ENCODE measurements around the gene ACTN3. TPM values are rescaled to one million over a fixed set of nuclear protein-coding genes. Genes with fewer than 3 reads are reported as not detected.

Gene ACTN3
- total RNA-seq (2021): not detected in 2 replicates
- percentile 9 among the genes with signal in this experiment for Bru-seq, nascent RNA
- percentile 9 among the genes with signal in this experiment for BruChase-seq, experiment 1, labeled RNA remaining after a 2-hour chase
- percentile 20 among the genes with signal in this experiment for BruChase-seq, experiment 2, labeled RNA remaining after a 6-hour chase
- long read RNA-seq: 0 reads

DNA sequence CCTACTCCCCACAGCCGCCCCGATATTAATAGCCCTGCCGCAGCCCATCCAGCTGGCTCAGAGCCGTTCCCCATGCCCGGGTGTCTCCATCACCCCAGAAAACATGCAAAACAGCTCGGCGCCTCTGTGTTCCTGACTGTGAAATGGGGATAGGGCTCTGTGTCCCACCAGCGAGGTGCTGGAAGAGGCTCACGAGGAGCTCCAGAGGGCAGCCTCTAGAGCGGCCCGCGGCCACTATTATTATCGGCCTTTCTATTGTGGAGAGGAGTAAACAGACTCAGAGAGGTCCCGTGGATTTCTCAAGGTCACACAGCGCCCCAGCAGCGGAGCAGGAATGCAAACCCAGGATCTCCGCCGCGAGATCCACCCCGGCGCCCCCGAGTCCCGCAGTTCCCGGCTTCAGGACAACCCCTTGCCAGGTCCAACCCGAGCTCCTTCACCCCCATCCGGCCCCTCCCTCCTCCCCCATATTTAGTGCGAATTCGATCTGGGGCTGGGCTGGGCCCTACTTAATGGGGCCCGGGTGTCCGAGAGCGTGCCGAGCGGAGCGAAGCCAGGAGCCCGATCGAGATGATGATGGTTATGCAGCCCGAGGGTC lies at the start of gene ACTN3:
Gene ACTN3, plus strand, starts transcription at position 536 of the 598 bp plus-strand sequence. Its CDS starts 35 bp downstream, at position 571.
- Histone ChIP-seq H3K36me3 (ENCODE audit: insufficient read depth, low read length, poor library complexity, severe bottlenecking) (no peaks in the 10 kb centered on the region), H3K4me3 (ENCODE audit: low read depth, low read length, poor library complexity, severe bottlenecking) (peak within 1 kb of the TSS; percentile 75), H3K27me3 (replicated peaks; ENCODE audit: insufficient read depth, low read depth, low read length, poor library complexity) (no peaks in the 10 kb centered on the region), H3K27ac (ENCODE audit: low read depth, low read length, poor library complexity, severe bottlenecking) (peak within 1 kb of the TSS; percentile 57), H3K9me3 (ENCODE audit: low read depth, low read length, poor library complexity, severe bottlenecking) (no peaks in the 10 kb centered on the region), H3K4me1 (ENCODE audit: insufficient read depth, low read length, poor library complexity, severe bottlenecking) (peaks cover 4% of the 10 kb centered on the region)
- TF ChIP-seq, protein P1, sequence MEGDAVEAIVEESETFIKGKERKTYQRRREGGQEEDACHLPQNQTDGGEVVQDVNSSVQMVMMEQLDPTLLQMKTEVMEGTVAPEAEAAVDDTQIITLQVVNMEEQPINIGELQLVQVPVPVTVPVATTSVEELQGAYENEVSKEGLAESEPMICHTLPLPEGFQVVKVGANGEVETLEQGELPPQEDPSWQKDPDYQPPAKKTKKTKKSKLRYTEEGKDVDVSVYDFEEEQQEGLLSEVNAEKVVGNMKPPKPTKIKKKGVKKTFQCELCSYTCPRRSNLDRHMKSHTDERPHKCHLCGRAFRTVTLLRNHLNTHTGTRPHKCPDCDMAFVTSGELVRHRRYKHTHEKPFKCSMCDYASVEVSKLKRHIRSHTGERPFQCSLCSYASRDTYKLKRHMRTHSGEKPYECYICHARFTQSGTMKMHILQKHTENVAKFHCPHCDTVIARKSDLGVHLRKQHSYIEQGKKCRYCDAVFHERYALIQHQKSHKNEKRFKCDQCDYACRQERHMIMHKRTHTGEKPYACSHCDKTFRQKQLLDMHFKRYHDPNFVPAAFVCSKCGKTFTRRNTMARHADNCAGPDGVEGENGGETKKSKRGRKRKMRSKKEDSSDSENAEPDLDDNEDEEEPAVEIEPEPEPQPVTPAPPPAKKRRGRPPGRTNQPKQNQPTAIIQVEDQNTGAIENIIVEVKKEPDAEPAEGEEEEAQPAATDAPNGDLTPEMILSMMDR (conservative IDR thresholded peaks at IDR 0.05; ENCODE audit: low read depth, low read length): no peak
- no peak for TF ChIP-seq EZH2 (IDR thresholded peaks at IDR 0.05; ENCODE audit: borderline replicate concordance, low read depth, low read length, poor library complexity, severe bottlenecking)
- no TSS peak for BruUV-seq (replicated peaks)
- ChIA-PET POLR2A (ENCODE audit: low non-redundant PET) (no interaction called here), CTCF (interaction anchor here (1.1 kb wide), 1 partner anchor 132 kb away, joined by 3 read pairs; no protein-coding TSS in a partner anchor)
- intact Hi-C loops (cut with micrococcal nuclease; ENCODE audit: unreplicated experiment): no loop called here
- peak; percentile 38 for DNase-seq (ENCODE audit: low spot score)

DNA sequence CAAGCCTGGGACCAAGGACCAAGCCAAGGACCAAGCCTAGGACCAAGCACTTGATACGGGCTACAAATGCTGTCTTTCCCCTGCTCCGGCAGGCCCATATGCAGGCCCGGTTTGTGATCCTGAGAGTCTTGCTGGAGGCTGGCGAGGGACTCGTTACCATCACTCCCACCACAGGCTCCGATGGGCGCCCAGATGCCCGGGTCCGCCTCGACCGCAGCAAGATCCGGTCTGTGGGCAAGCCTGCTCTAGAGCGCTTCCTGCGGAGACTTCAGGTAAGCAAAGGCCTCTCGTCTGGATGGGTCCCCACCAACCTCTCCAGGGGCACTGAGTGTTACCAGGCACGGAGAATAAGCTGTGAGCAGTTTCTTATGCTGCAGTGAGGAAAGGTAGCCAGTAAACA lies 49.5 kb upstream of the ACTN3 start:
- no peaks in the 10 kb centered on the region for H3K27me3 ChIP-seq (replicated peaks; ENCODE audit: insufficient read depth, low read depth, low read length, poor library complexity)
- POLR2A ChIA-PET (ENCODE audit: low non-redundant PET): no interaction called here
- no peak overlapping the region for H3K27ac ChIP-seq (ENCODE audit: low read depth, low read length, poor library complexity, severe bottlenecking)
- intact Hi-C loops (cut with micrococcal nuclease; ENCODE audit: unreplicated experiment): no loop called here
- peaks cover 21% of the 10 kb centered on the region for H3K36me3 ChIP-seq (ENCODE audit: insufficient read depth, low read length, poor library complexity, severe bottlenecking)
- TF ChIP-seq EZH2 (IDR thresholded peaks at IDR 0.05; ENCODE audit: borderline replicate concordance, low read depth, low read length, poor library complexity, severe bottlenecking): no peak
- TF ChIP-seq, protein P1 (conservative IDR thresholded peaks at IDR 0.05; ENCODE audit: low read depth, low read length): no peak
- DNase-seq (ENCODE audit: low spot score): no peak
- H3K9me3 ChIP-seq (ENCODE audit: low read depth, low read length, poor library complexity, severe bottlenecking): no peaks in the 10 kb centered on the region
- no peaks in the 10 kb centered on the region for H3K4me1 ChIP-seq (ENCODE audit: insufficient read depth, low read length, poor library complexity, severe bottlenecking)
- CTCF ChIA-PET: no interaction called here
- no TSS peak for BruUV-seq (replicated peaks)
- no peak overlapping the region for H3K4me3 ChIP-seq (ENCODE audit: low read depth, low read length, poor library complexity, severe bottlenecking)

DNA sequence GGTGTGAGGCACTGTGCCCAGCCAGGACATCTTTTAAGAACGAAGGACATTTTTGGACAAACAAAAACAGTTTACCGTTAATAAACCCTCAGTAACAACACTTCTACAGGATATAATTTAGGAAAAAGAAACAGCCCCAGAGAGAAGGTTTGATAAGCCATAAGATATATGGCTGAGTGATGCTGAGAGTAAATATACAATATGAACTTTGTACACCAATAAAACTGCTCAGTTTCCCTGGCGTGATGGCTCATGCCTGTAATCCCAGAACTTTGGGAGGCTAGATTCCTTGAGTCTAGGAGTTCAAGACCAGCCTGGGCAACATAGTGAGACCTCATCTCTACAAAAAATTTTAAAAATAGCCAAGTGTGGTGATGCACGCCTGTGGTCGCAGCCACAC lies 48.2 kb upstream of the ACTN3 start:
- Histone ChIP-seq H3K4me3 (ENCODE audit: low read depth, low read length, poor library complexity, severe bottlenecking) (no peak overlapping the region), H3K36me3 (ENCODE audit: insufficient read depth, low read length, poor library complexity, severe bottlenecking) (peaks cover 15% of the 10 kb centered on the region), H3K9me3 (ENCODE audit: low read depth, low read length, poor library complexity, severe bottlenecking) (no peaks in the 10 kb centered on the region), H3K4me1 (ENCODE audit: insufficient read depth, low read length, poor library complexity, severe bottlenecking) (no peaks in the 10 kb centered on the region), H3K27me3 (replicated peaks; ENCODE audit: insufficient read depth, low read depth, low read length, poor library complexity) (no peaks in the 10 kb centered on the region), H3K27ac (ENCODE audit: low read depth, low read length, poor library complexity, severe bottlenecking) (no peak overlapping the region)
- no peak for TF ChIP-seq EZH2 (IDR thresholded peaks at IDR 0.05; ENCODE audit: borderline replicate concordance, low read depth, low read length, poor library complexity, severe bottlenecking)
- TF ChIP-seq, protein P1 (conservative IDR thresholded peaks at IDR 0.05; ENCODE audit: low read depth, low read length): no peak
- intact Hi-C loops (cut with micrococcal nuclease; ENCODE audit: unreplicated experiment): no loop called here
- no TSS peak for BruUV-seq (replicated peaks)
- POLR2A ChIA-PET (ENCODE audit: low non-redundant PET): no interaction called here
- CTCF ChIA-PET: interaction anchor here (0.7 kb wide), 1 partner anchor 8 kb away, joined by 4 read pairs; no protein-coding TSS in a partner anchor
- DNase-seq (ENCODE audit: low spot score): no peak
